ENCODE data around the gene ZKSCAN3. TPM values are rescaled to one million over a fixed set of nuclear protein-coding genes. Genes with fewer than 3 reads are reported as not detected.

Gene ZKSCAN3
- total and polyA plus RNA-seq, 2 of the 8 experiments (the other 6 are each of a cell fraction or from before 2014, with no cell fraction given) = 2.7 to 9.8 TPM

- Histone ChIP-seq H3K27ac (ENCODE audit: low read depth, low read length) (no peak overlapping the region), H2AFZ (ENCODE audit: low read length) (no peak overlapping the region), H3K4ac (replicated peaks; ENCODE audit: insufficient read length, low read depth, low read length) (no peak overlapping the region), H4K8ac (ENCODE audit: extremely low read depth, insufficient read depth, low read length) (no peak overlapping the region), H2BK20ac (ENCODE audit: low read length) (no peak overlapping the region), H3K4me1 (replicated peaks in 1 of 4; ENCODE audit: control insufficient read depth in 3 of 4, insufficient read depth in 4 of 4, low read length in 3 of 4) (no peaks in the 10 kb centered on the region), H2AK5ac (ENCODE audit: low read depth, low read length) (no peak overlapping the region), H4K5ac (ENCODE audit: insufficient read length, low read depth, low read length) (no peak overlapping the region), H2BK15ac (ENCODE audit: low read length) (no peak overlapping the region), H3K23ac (ENCODE audit: insufficient read length) (no peak overlapping the region), H3K9ac (replicated peaks in 1 of 4; ENCODE audit: extremely low read depth in 1 of 4, low read depth in 3 of 4, low read length in 3 of 4) (no peak overlapping the region), H3K56ac (replicated peaks; ENCODE audit: insufficient read length, low read depth, low read length) (no peak overlapping the region), H3K14ac (ENCODE audit: insufficient read length) (no peak overlapping the region), H3K4me3 (ENCODE audit: extremely low read depth in 1 of 4, insufficient read depth in 2 of 4, low read depth in 3 of 4, low read length in 4 of 4) (no peak overlapping the region), H3K79me1 (ENCODE audit: low read depth, low read length) (no peaks in the 10 kb centered on the region), H2BK5ac (ENCODE audit: low read depth, low read length) (no peak overlapping the region), H3K36me3 (ENCODE audit: control insufficient read depth in 2 of 4, insufficient read depth in 4 of 4, low read length in 3 of 4) (peaks cover 9 to 15% (median 12%) of the 10 kb centered on the region in 4 experiments; a peak in 6 of 8 replicates), H4K91ac (replicated peaks; ENCODE audit: insufficient read length, low read length) (no peak overlapping the region), H3K27me3 (replicated peaks in 1 of 4; ENCODE audit: control insufficient read depth in 3 of 4, extremely low read depth in 1 of 4, insufficient read depth in 3 of 4, low read length in 3 of 4) (no peaks in the 10 kb centered on the region), H2BK12ac (ENCODE audit: low read depth, low read length) (no peak overlapping the region), H3K18ac (ENCODE audit: extremely low read depth, low read length) (no peak overlapping the region), H4K20me1 (replicated peaks in 1 of 2; ENCODE audit: control insufficient read depth in 1 of 2, insufficient read depth in 2 of 2, low read length in 2 of 2) (no peaks in the 10 kb centered on the region), H2BK120ac (replicated peaks; ENCODE audit: low read depth, low read length) (no peak overlapping the region), H3K4me2 (ENCODE audit: insufficient read depth in 1 of 2, low read depth in 2 of 2, low read length in 2 of 2) (no peak overlapping the region), H3K23me2 (ENCODE audit: low read depth, low read length) (no peaks in the 10 kb centered on the region), H3K79me2 (ENCODE audit: control insufficient read depth in 1 of 2, insufficient read depth in 2 of 2, low read length in 2 of 2) (no peaks in the 10 kb centered on the region), H3K9me3 (ENCODE audit: insufficient read depth in 2 of 2, low read depth in 1 of 2, low read length in 1 of 2) (no peaks in the 10 kb centered on the region)
- ChIA-PET CTCF (ENCODE audit: partially characterized antibody) (no interaction called here), POLR2A (ENCODE audit: partially characterized antibody) (no interaction called here)
- FAIRE-seq (no peak), DNase-seq (ENCODE audit: low read depth in 1 of 2, low spot score in 2 of 2) (no peak)
- 90% methylated on average over 3 of the region's 3 CpGs; no CpG with 5 or more reads in 1 of the 2 experiments for WGBS, 2 experiments (ENCODE audit: extremely low coverage in 1 of 2, insufficient coverage in 1 of 2, insufficient read length in 1 of 2, insufficient replicate concordance in 2 of 2, low coverage in 1 of 2, low lambda C conversion rate in 2 of 2, missing lambda C conversion rate in 1 of 2)
- TF ChIP-seq SP1 (IDR thresholded peaks at IDR 0.05; ENCODE audit: low read depth, low read length) (no peak), SIRT6 (IDR thresholded peaks at IDR 0.05; ENCODE audit: low read length) (no peak), BCL11A (IDR thresholded peaks at IDR 0.05; ENCODE audit: low read depth in 2 of 2, low read length in 2 of 2) (no peak), CBX8 (IDR thresholded peaks at IDR 0.05; ENCODE audit: borderline replicate concordance, low read depth, low read length) (no peak), HDAC2 (IDR thresholded peaks at IDR 0.05; ENCODE audit: borderline replicate concordance in 1 of 2, low read depth in 2 of 2, low read length in 2 of 2) (no peak), CHD2 (IDR thresholded peaks at IDR 0.05; ENCODE audit: low read length) (no peak), RXRA (IDR thresholded peaks at IDR 0.05; ENCODE audit: insufficient read depth, low read depth, low read length) (no peak), BACH1 (IDR thresholded peaks at IDR 0.05; ENCODE audit: low read length) (no peak), CBX5 (IDR thresholded peaks at IDR 0.05; ENCODE audit: low read depth, low read length) (no peak), RFX5 (IDR thresholded peaks at IDR 0.05; ENCODE audit: borderline replicate concordance, low read depth, low read length) (no peak), KDM4A (IDR thresholded peaks at IDR 0.05; ENCODE audit: low read depth, low read length, severe bottlenecking) (no peak), GTF2F1 (IDR thresholded peaks at IDR 0.05; ENCODE audit: borderline replicate concordance, low read depth, low read length) (no peak)
- TF ChIP-seq, protein P1, sequence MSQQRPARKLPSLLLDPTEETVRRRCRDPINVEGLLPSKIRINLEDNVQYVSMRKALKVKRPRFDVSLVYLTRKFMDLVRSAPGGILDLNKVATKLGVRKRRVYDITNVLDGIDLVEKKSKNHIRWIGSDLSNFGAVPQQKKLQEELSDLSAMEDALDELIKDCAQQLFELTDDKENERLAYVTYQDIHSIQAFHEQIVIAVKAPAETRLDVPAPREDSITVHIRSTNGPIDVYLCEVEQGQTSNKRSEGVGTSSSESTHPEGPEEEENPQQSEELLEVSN (IDR thresholded peaks at IDR 0.05) = no peak
- TF ChIP-seq, protein P2, sequence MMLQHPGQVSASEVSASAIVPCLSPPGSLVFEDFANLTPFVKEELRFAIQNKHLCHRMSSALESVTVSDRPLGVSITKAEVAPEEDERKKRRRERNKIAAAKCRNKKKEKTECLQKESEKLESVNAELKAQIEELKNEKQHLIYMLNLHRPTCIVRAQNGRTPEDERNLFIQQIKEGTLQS (IDR thresholded peaks at IDR 0.05; ENCODE audit: insufficient read depth, low read depth, low read length) = no peak
Measured at GRCh38 chr6:28369463-28369862, 19.7 kb downstream of the ZKSCAN3 start.

Measured in H1 (cell line).